H1 (cell line): ENCODE results near the gene LRR1. TPM values are rescaled to one million over a fixed set of nuclear protein-coding genes. Genes with fewer than 3 reads are reported as not detected.

Experiments used
- CTCF ChIA-PET: fragments of 300-600 bp; sonication (Branson Sonifier 250); formaldehyde crosslinking; loops from one replicate; lab custom pipeline; 2021; ENCODE audit not compliant: partially characterized antibody; lab: Charles Lee
- POLR2A ChIA-PET: fragments of 300-600 bp; sonication (Branson Sonifier 250); formaldehyde crosslinking; loops from one replicate; lab custom pipeline; 2021; ENCODE audit warnings: inconsistent platforms; ENCODE audit not compliant: partially characterized antibody; lab: Charles Lee
- DNase-seq, 2 experiments: peaks; one replicate each; pipeline versions ENCODE4 v3.0.0 to v3.0.0-alpha.2; 2010 to 2022; ENCODE audit warnings: low spot score in 2 of 2, low read depth in 1 of 2, mixed read lengths in 1 of 2
- FAIRE-seq: peaks from 2 replicates; lab custom pipeline; 2011; peaks lifted over from hg19 to GRCh38; lab: Jason Lieb, UNC
- H2AFZ ChIP-seq: 2 replicates; pipeline ENCODE4 v1.8.1; 2012; ENCODE audit warnings: low read length, inconsistent platforms
- H2AK5ac ChIP-seq: 2 replicates; pipeline ENCODE4 v1.6.1; 2013; ENCODE audit warnings: low read depth, low read length
- H2BK120ac ChIP-seq: replicated peaks from 2 replicates; pipeline ENCODE3; 2013; ENCODE audit warnings: low read depth, low read length, inconsistent platforms
- H2BK12ac ChIP-seq: 2 replicates; pipeline ENCODE4 v1.6.1; 2013; ENCODE audit warnings: low read depth, low read length
- H2BK15ac ChIP-seq: 2 replicates; pipeline ENCODE4 v1.6.1; 2013; ENCODE audit warnings: low read length
- H2BK20ac ChIP-seq: 2 replicates; pipeline ENCODE4 v1.6.1; 2013; ENCODE audit warnings: low read length
- H2BK5ac ChIP-seq: 2 replicates; pipeline ENCODE4 v1.6.1; 2013; ENCODE audit warnings: low read depth, low read length
- H3K14ac ChIP-seq: 2 replicates; pipeline ENCODE4 v1.6.1; 2013; ENCODE audit warnings: inconsistent platforms; ENCODE audit not compliant: insufficient read length
- H3K18ac ChIP-seq: 2 replicates; pipeline ENCODE4 v1.6.1; 2013; ENCODE audit warnings: low read length; ENCODE audit errors: extremely low read depth
- H3K23ac ChIP-seq: 2 replicates; pipeline ENCODE4 v1.6.1; 2013; ENCODE audit warnings: inconsistent platforms; ENCODE audit not compliant: insufficient read length
- H3K23me2 ChIP-seq: 2 replicates; pipeline ENCODE4 v1.6.1; 2013; ENCODE audit warnings: low read depth, low read length
- H3K27ac ChIP-seq: 2 replicates; pipeline ENCODE4 v1.6.1; 2011; ENCODE audit warnings: low read depth, low read length, inconsistent platforms
- H3K27me3 ChIP-seq, 4 experiments: replicated peaks in 1 of 4; 1 replicate in 1 of 4; 2 replicates in 3 of 4; pipeline versions ENCODE4 v1.6.1 to v1.8.1; 2011 to 2013; ENCODE audit warnings: low read length in 3 of 4, mild to moderate bottlenecking in 3 of 4, inconsistent platforms in 2 of 4, mixed read lengths in 2 of 4, moderate library complexity in 1 of 4; ENCODE audit not compliant: control insufficient read depth in 3 of 4, insufficient read depth in 3 of 4; ENCODE audit errors: extremely low read depth in 1 of 4
- H3K36me3 ChIP-seq, 4 experiments: 2 replicates each; pipeline versions ENCODE4 v1.6.1 to v1.8.1; 2011 to 2013; ENCODE audit warnings: mild to moderate bottlenecking in 4 of 4, low read length in 3 of 4, moderate library complexity in 2 of 4, control low read depth in 1 of 4, inconsistent platforms in 1 of 4; ENCODE audit not compliant: insufficient read depth in 4 of 4, control insufficient read depth in 2 of 4
- H3K4ac ChIP-seq: replicated peaks from 2 replicates; pipeline ENCODE3; 2013; ENCODE audit warnings: low read length, low read depth, mixed read lengths, inconsistent platforms; ENCODE audit not compliant: insufficient read length
- H3K4me1 ChIP-seq, 4 experiments: replicated peaks in 1 of 4; 1 replicate in 1 of 4; 2 replicates in 3 of 4; pipeline versions ENCODE4 v1.6.1 to v1.8.1; 2011 to 2013; ENCODE audit warnings: low read length in 3 of 4, inconsistent platforms in 2 of 4, mixed read lengths in 1 of 4; ENCODE audit not compliant: insufficient read depth in 4 of 4, control insufficient read depth in 3 of 4
- H3K4me2 ChIP-seq, 2 experiments: 2 replicates each; pipeline versions ENCODE4 v1.6.1 to v1.8.1; 2011 to 2013; ENCODE audit warnings: low read depth in 2 of 2, low read length in 2 of 2, control low read depth in 1 of 2, inconsistent platforms in 1 of 2, mild to moderate bottlenecking in 1 of 2; ENCODE audit not compliant: insufficient read depth in 1 of 2
- H3K4me3 ChIP-seq, 4 experiments: fragments of 200-600, 300-600 bp in 1 of 4; sonication (generic), shearing (Covaris generic), sonication (Bioruptor Twin) in 1 of 4; 2 replicates each; pipeline versions ENCODE4 v1.5.1 to v1.8.1; 2011 to 2016; ENCODE audit warnings: low read length in 4 of 4, low read depth in 3 of 4, control low read depth in 2 of 4, inconsistent platforms in 2 of 4, mild to moderate bottlenecking in 2 of 4, mixed read lengths in 1 of 4, moderate library complexity in 1 of 4; ENCODE audit not compliant: insufficient read depth in 2 of 4; ENCODE audit errors: extremely low read depth in 1 of 4
- H3K56ac ChIP-seq: replicated peaks from 2 replicates; pipeline ENCODE3; 2013; ENCODE audit warnings: low read depth, mild to moderate bottlenecking, mixed read lengths, low read length, inconsistent platforms; ENCODE audit not compliant: insufficient read length
- H3K79me1 ChIP-seq: 2 replicates; pipeline ENCODE4 v1.6.1; 2013; ENCODE audit warnings: low read depth, low read length, control low read depth
- H3K79me2 ChIP-seq, 2 experiments: 2 replicates each; pipeline versions ENCODE4 v1.6.1 to v1.8.1; 2012 to 2013; ENCODE audit warnings: low read length in 2 of 2, mild to moderate bottlenecking in 2 of 2, inconsistent platforms in 1 of 2; ENCODE audit not compliant: insufficient read depth in 2 of 2, control insufficient read depth in 1 of 2
- H3K9ac ChIP-seq, 4 experiments: replicated peaks in 1 of 4; 1 replicate in 1 of 4; 2 replicates in 3 of 4; pipeline versions ENCODE4 v1.6.1 to v1.8.1; 2011 to 2013; ENCODE audit warnings: low read depth in 3 of 4, low read length in 3 of 4, control low read depth in 2 of 4, mild to moderate bottlenecking in 2 of 4, moderate library complexity in 2 of 4, inconsistent platforms in 1 of 4; ENCODE audit errors: extremely low read depth in 1 of 4
- H3K9me3 ChIP-seq, 2 experiments: 2 replicates each; pipeline versions ENCODE4 v1.6.1 to v1.8.1; 2012 to 2013; ENCODE audit warnings: mild to moderate bottlenecking in 2 of 2, moderate library complexity in 2 of 2, control low read depth in 1 of 2, inconsistent platforms in 1 of 2, low read depth in 1 of 2, low read length in 1 of 2, mixed read lengths in 1 of 2; ENCODE audit not compliant: insufficient read depth in 2 of 2
- H4K20me1 ChIP-seq, 2 experiments: replicated peaks in 1 of 2; 2 replicates each; pipeline versions ENCODE3 to v1.8.1; 2011 to 2013; ENCODE audit warnings: inconsistent platforms in 2 of 2, low read length in 2 of 2, mild to moderate bottlenecking in 1 of 2; ENCODE audit not compliant: insufficient read depth in 2 of 2, control insufficient read depth in 1 of 2
- H4K5ac ChIP-seq: 2 replicates; pipeline ENCODE4 v1.6.1; 2013; ENCODE audit warnings: low read length, low read depth, mixed read lengths, inconsistent platforms; ENCODE audit not compliant: insufficient read length
- H4K8ac ChIP-seq: 2 replicates; pipeline ENCODE4 v1.8.0; 2013; ENCODE audit warnings: mild to moderate bottlenecking, moderate library complexity, low read length, inconsistent platforms; ENCODE audit not compliant: insufficient read depth; ENCODE audit errors: extremely low read depth
- H4K91ac ChIP-seq: replicated peaks from 2 replicates; pipeline ENCODE3; 2013; ENCODE audit warnings: low read length, mixed read lengths, inconsistent platforms; ENCODE audit not compliant: insufficient read length
- ASH2L ChIP-seq: fragments of 200-600, 300-600 bp; sonication (generic); IDR thresholded peaks from one replicate; pipeline ENCODE4 v1.7.1; 2017; ENCODE audit warnings: low read length
- CTCF ChIP-seq, 3 experiments: IDR thresholded peaks; 1 replicate in 2 of 3; 2 replicates in 1 of 3; pipeline versions ENCODE4 v1.5.1 to v1.6.1; 2011; ENCODE audit warnings: low read length in 3 of 3, mild to moderate bottlenecking in 3 of 3, inconsistent platforms in 2 of 3, low read depth in 1 of 3, moderate library complexity in 1 of 3; ENCODE audit not compliant: insufficient read depth in 1 of 3; ENCODE audit errors: control extremely low read depth in 1 of 3
- KDM1A ChIP-seq: fragments of 200-600, 300-600 bp; sonication (generic); IDR thresholded peaks from 2 replicates; pipeline ENCODE4 v1.7.1; 2016; ENCODE audit warnings: mild to moderate bottlenecking, low read length, borderline replicate concordance
- MAFK ChIP-seq: IDR thresholded peaks from 2 replicates; pipeline ENCODE4 v1.6.1; 2012; ENCODE audit warnings: low read depth, mild to moderate bottlenecking, improper control_type of control experiment, low read length
- SP1 ChIP-seq: IDR thresholded peaks from 2 replicates; pipeline ENCODE4 v1.6.1; 2011; ENCODE audit warnings: low read depth, low read length
- SUZ12 ChIP-seq: fragments of 200-600 bp; sonication (generic); IDR thresholded peaks from 2 replicates; pipeline ENCODE4 v1.6.1; 2012; ENCODE audit warnings: mild to moderate bottlenecking, inconsistent platforms, low read length, moderate library complexity, mixed read lengths
- TEAD4 ChIP-seq: IDR thresholded peaks from 2 replicates; pipeline ENCODE4 v1.6.1; 2012; ENCODE audit warnings: low read depth, low read length, inconsistent platforms, mixed read lengths
- WGBS, 2 experiments: shearing (Covaris generic) in 1 of 2; methylation state at CpG; one replicate each; pipeline versions ENCODE4 v1.1.6 to v1.1.7; 2013 to 2015; ENCODE audit warnings: low lambda C conversion rate in 2 of 2, mixed read lengths in 2 of 2, inconsistent platforms in 1 of 2, low coverage in 1 of 2, missing lambda C conversion rate in 1 of 2; ENCODE audit not compliant: insufficient replicate concordance in 2 of 2, insufficient coverage in 1 of 2, insufficient read length in 1 of 2; ENCODE audit errors: extremely low coverage in 1 of 2, missing lambda C conversion rate in 1 of 2; 5-methylcytosine and 5-hydroxymethylcytosine counted together
- polyA plus RNA-seq, 7 experiments: library from polyadenylated mRNA; depleted of rRNA in 3 of 7; stranded (reverse) in 5 of 7; unstranded in 2 of 7; fragments of >200 nt in 5 of 7; fragments of 200-250 nt in 2 of 7; gene quantifications; 1 replicate in 5 of 7; 2 replicates in 1 of 7; 4 replicates in 1 of 7; pipeline versions ENCODE4 v1.2.1 to v1.2.3, GENCODE V29; 2011 to 2013; ENCODE audit warnings: missing spikeins in 2 of 7, mixed read lengths in 2 of 7
- total RNA-seq: library from RNA; stranded (reverse); fragmentation: NEBNext Ultra II Directional; extraction: Animal tissue kit (Norgen Biotek cat#: 25700); gene quantifications from 2 replicates; pipeline ENCODE4 v1.2.1, GENCODE V29; 2021

Gene LRR1
- total and polyA plus RNA-seq, 2 of the 8 experiments (the other 6 are each of a cell fraction or from before 2014, with no cell fraction given): 30.7 to 37.5 TPM

- Histone ChIP-seq H2AK5ac (no peak overlapping the region), H3K23me2 (peaks cover 2% of the 10 kb centered on the region), H3K9ac (no peak overlapping the region), H3K27ac (no peak overlapping the region; the same call in 1 of the 2 replicates), H4K91ac (no peak overlapping the region), H2BK120ac (no peak overlapping the region), H4K20me1 (peaks cover 11 to 19% of the 10 kb centered on the region in 2 experiments), H3K79me2 (peaks cover 23 to 43% of the 10 kb centered on the region in 2 experiments), H2BK20ac (no peak overlapping the region), H4K5ac (no peak overlapping the region), H3K23ac (no peak overlapping the region), H3K4ac (no peak overlapping the region), H3K14ac (no peak overlapping the region), H3K27me3 (no peaks in the 10 kb centered on the region), H3K79me1 (no peaks in the 10 kb centered on the region), H2AFZ (no peak overlapping the region), H2BK15ac (no peak overlapping the region), H2BK5ac (no peak overlapping the region), H2BK12ac (no peak overlapping the region), H3K36me3 (peaks cover 0 to 37% (median 18%) of the 10 kb centered on the region in 4 experiments; a peak in 6 of 8 replicates), H4K8ac (no peak overlapping the region), H3K4me1 (peaks cover 0 to 9% (median 5%) of the 10 kb centered on the region in 4 experiments; a peak in 6 of 7 replicates), H3K4me3 (peak overlapping the region in 2 of 4 experiments; percentile 98 to 100; a peak in 4 of 8 replicates), H3K9me3 (no peaks in the 10 kb centered on the region), H3K4me2 (peak overlapping the region in 1 of 2 experiments; percentile 30; a peak in 3 of 4 replicates), H3K18ac (no peak overlapping the region), H3K56ac (no peak overlapping the region)
- WGBS, 2 experiments: 9% methylated on average over 12 of the region's 21 CpGs; no CpG with 5 or more reads in 1 of the 2 experiments
- POLR2A ChIA-PET: interaction anchor here (0.6 to 11.0 kb wide), 20 partner anchors 10 to 414 kb away, joined by 3 to 169 read pairs (median 4); partner anchors contain the start of genes LRR1, MGAT2 and RPL36AL
- CTCF ChIA-PET: interaction anchor here (0.6 to 2.8 kb wide), 20 partner anchors 9 to 618 kb away, joined by 3 to 18 read pairs (median 4); partner anchors contain the start of genes DNAAF2, LRR1 and NEMF
- FAIRE-seq: peak; percentile 28
- no peak for DNase-seq
- TF ChIP-seq ASH2L (peak; percentile 66), SP1 (no peak), KDM1A (peak; percentile 87; the same call in 1 of the 2 replicates), SUZ12 (no peak), CTCF (IDR thresholded peaks at IDR 0.05; ENCODE audit: control extremely low read depth in 1 of 3, insufficient read depth in 1 of 3, low read depth in 1 of 3, low read length in 3 of 3) (peak in 2 of 3 experiments; percentile 76 to 89; a peak in 3 of 4 replicates), TEAD4 (0 out of 2 replicates have a peak, but pooled peaks have one; percentile 17), MAFK (no peak; the same call in 1 of the 2 replicates)
Measured at GRCh38 chr14:49586673-49587460, 11.9 kb upstream of the LRR1 start.
